Liver (tissue), 9 donors: Measurements from ENCODE around the gene OLR1. TPM values are rescaled to one million over a fixed set of nuclear protein-coding genes. Genes with fewer than 3 reads are reported as not detected.

Source experiments
- DNase-seq: peaks from one replicate; pipeline ENCODE4 v3.0.0-alpha.2; 2017; ENCODE audit warnings: low spot score
- H3K27ac ChIP-seq, 2 donors: one replicate each; pipeline ENCODE4 v1.7.0; 2013; ENCODE audit warnings: inconsistent platforms in 2 of 2, low read length in 2 of 2, control low read depth in 1 of 2, low read depth in 1 of 2, mild to moderate bottlenecking in 1 of 2
- H3K27me3 ChIP-seq, 4 donors: one replicate each; pipeline versions ENCODE4 v1.6.1 to v1.7.0; 2013; ENCODE audit warnings: low read length in 3 of 4, inconsistent platforms in 1 of 4, mild to moderate bottlenecking in 1 of 4, moderate library complexity in 1 of 4; ENCODE audit not compliant: control insufficient read depth in 4 of 4, insufficient read depth in 4 of 4
- H3K36me3 ChIP-seq, 4 donors: one replicate each; pipeline versions ENCODE4 v1.6.1 to v1.7.0; 2013; ENCODE audit warnings: low read length in 3 of 4, mild to moderate bottlenecking in 3 of 4, low read depth in 1 of 4, moderate library complexity in 1 of 4; ENCODE audit not compliant: control insufficient read depth in 4 of 4, insufficient read depth in 3 of 4
- H3K4me1 ChIP-seq, 4 donors: one replicate each; pipeline versions ENCODE4 v1.6.1 to v1.7.0; 2013; ENCODE audit warnings: low read length in 3 of 4, mild to moderate bottlenecking in 3 of 4, moderate library complexity in 1 of 4; ENCODE audit not compliant: control insufficient read depth in 4 of 4, insufficient read depth in 4 of 4
- H3K4me3 ChIP-seq, 3 donors: one replicate each; pipeline versions ENCODE4 v1.6.1 to v1.7.0; 2013; ENCODE audit warnings: low read length in 3 of 3, control low read depth in 1 of 3, low read depth in 1 of 3, mild to moderate bottlenecking in 1 of 3
- H3K9ac ChIP-seq, 2 donors: one replicate each; pipeline ENCODE4 v1.7.0; 2013; ENCODE audit warnings: low read length in 2 of 2, mild to moderate bottlenecking in 2 of 2, moderate library complexity in 2 of 2, control low read depth in 1 of 2, low read depth in 1 of 2
- H3K9me3 ChIP-seq, 4 donors: one replicate each; pipeline versions ENCODE4 v1.6.1 to v1.7.0; 2013; ENCODE audit warnings: low read length in 3 of 4; ENCODE audit not compliant: control insufficient read depth in 4 of 4
- EGR1 ChIP-seq, 2 donors: IDR thresholded peaks; 2 replicates each; pipeline ENCODE4 v1.6.1; 2016 to 2018; ENCODE audit warnings: antibody characterized with exemption in 2 of 2, low read depth in 2 of 2
- FOXA1 ChIP-seq: IDR thresholded peaks from 2 replicates; pipeline ENCODE4 v1.6.1; 2016; ENCODE audit warnings: antibody characterized with exemption
- FOXA2 ChIP-seq: IDR thresholded peaks from 2 replicates; pipeline ENCODE4 v1.6.1; 2016; ENCODE audit warnings: antibody characterized with exemption
- GABPA ChIP-seq, 2 donors: IDR thresholded peaks in 1 of 2; conservative IDR thresholded peaks in 1 of 2; 2 replicates each; pipeline ENCODE4 v1.6.1; 2016; ENCODE audit warnings: antibody characterized with exemption in 2 of 2, mild to moderate bottlenecking in 1 of 2, moderate library complexity in 1 of 2
- HNF4A ChIP-seq, 2 donors: conservative IDR thresholded peaks; 2 replicates each; pipeline ENCODE4 v1.6.1; 2016; ENCODE audit warnings: antibody characterized with exemption in 2 of 2, mild to moderate bottlenecking in 2 of 2
- HNF4G ChIP-seq: IDR thresholded peaks from 2 replicates; pipeline ENCODE4 v1.6.1; 2016; ENCODE audit warnings: antibody characterized with exemption
- JUND ChIP-seq, 2 donors: IDR thresholded peaks; 2 replicates each; pipeline ENCODE4 v1.6.1; 2016; ENCODE audit warnings: antibody characterized with exemption in 2 of 2
- NR2F2 ChIP-seq: IDR thresholded peaks from 2 replicates; pipeline ENCODE4 v1.6.1; 2016; ENCODE audit warnings: antibody characterized with exemption
- RAD21 ChIP-seq, 2 donors: IDR thresholded peaks; 2 replicates each; pipeline ENCODE4 v1.6.1; 2016; ENCODE audit warnings: antibody characterized with exemption in 2 of 2, mild to moderate bottlenecking in 2 of 2
- RXRA ChIP-seq, 2 donors: IDR thresholded peaks; 2 replicates each; pipeline ENCODE4 v1.6.1; 2017 to 2018; ENCODE audit warnings: antibody characterized with exemption in 2 of 2, mild to moderate bottlenecking in 1 of 2
- SP1 ChIP-seq: IDR thresholded peaks from 2 replicates; pipeline ENCODE4 v1.6.1; 2018; ENCODE audit warnings: antibody characterized with exemption, mild to moderate bottlenecking
- TAF1 ChIP-seq: conservative IDR thresholded peaks from 2 replicates; pipeline ENCODE4 v1.6.1; 2016; ENCODE audit warnings: antibody characterized with exemption, mild to moderate bottlenecking
- YY1 ChIP-seq: IDR thresholded peaks from 2 replicates; pipeline ENCODE4 v1.6.1; 2016; ENCODE audit warnings: antibody characterized with exemption, mild to moderate bottlenecking
- WGBS: extraction: QIAGEN DNeasy Blood & Tissue Kit; methylation state at CpG from one replicate; pipeline ENCODE4 v1.1.7; 2013; 5-methylcytosine and 5-hydroxymethylcytosine counted together
- polyA plus RNA-seq, 2 donors: library from polyadenylated mRNA; stranded (reverse) in 1 of 2; unstranded in 1 of 2; fragments of 200-250 nt in 1 of 2; fragments of >200 nt in 1 of 2; fragmentation: Nextera tagmentation in 1 of 2; extraction: Ambion mirVana in 1 of 2; gene quantifications; one replicate each; pipeline versions ENCODE4 v1.2.1 to v1.2.3, GENCODE V29; 2013 to 2015
- total RNA-seq, 2 donors: library from RNA; depleted of rRNA; stranded (reverse); fragments of >200 nt; gene quantifications; one replicate each; pipeline ENCODE4 v1.2.3, GENCODE V29; 2014
- TF ChIP-seq, protein P1 (sequence below): IDR thresholded peaks from 2 replicates; pipeline ENCODE4 v1.6.1; 2016; ENCODE audit warnings: antibody characterized with exemption
- TF ChIP-seq, protein P2 (sequence below): IDR thresholded peaks from 2 replicates; pipeline ENCODE4 v1.6.1; 2016; ENCODE audit warnings: antibody characterized with exemption, mild to moderate bottlenecking
- TF ChIP-seq, protein P3 (sequence below): IDR thresholded peaks from 2 replicates; pipeline ENCODE4 v1.6.1; 2016; ENCODE audit warnings: antibody characterized with exemption
- TF ChIP-seq, protein P4 (sequence below): fragments of 150-350 bp; IDR thresholded peaks from 2 replicates; pipeline ENCODE4 v1.5.1; 2017; ENCODE audit warnings: improper control_type of control experiment, low read depth, low read length; ENCODE audit not compliant: missing input control
- TF ChIP-seq, protein P5 (sequence below): IDR thresholded peaks from 2 replicates; pipeline ENCODE4 v1.6.1; 2016; ENCODE audit warnings: antibody characterized with exemption
- donor health status: healthy.
- donor health status: healthy.
- donor health status: healthy.
- donor health status: healthy.
- donor health status: healthy.

Gene OLR1
- total and polyA plus RNA-seq, 4 donors: 0.13 to 0.37 TPM; not detected in 2

DNA sequence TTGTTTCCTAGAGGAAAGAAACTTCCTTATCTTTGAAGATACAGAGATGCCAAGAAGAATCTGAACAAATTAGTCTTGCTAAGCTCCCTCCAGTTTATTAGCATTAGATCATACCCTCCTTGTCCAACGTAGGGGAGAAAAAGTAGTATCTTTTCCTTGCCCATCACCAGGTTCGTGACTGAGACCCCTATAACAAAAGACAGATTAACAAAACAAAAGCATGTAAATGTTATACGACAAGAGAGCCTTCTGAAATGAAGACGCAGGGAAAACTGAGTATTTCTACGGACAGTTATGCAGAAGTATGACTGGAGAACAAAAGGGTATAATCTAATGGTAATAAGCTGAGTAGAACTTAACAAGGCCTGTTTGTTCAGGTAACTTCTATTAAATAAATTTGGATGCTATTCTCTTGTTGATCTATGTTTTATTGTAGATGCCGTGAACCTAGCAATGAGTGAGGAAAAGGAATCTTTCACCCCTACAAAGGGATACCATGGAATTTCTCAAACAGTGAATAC, 39.0 kb downstream of the OLR1 start:
- DNase-seq: no peak
- Histone ChIP-seq H3K9ac (no peak overlapping the region), H3K9me3 (no peaks in the 10 kb centered on the region), H3K36me3 (no peaks in the 10 kb centered on the region), H3K4me3 (no peak overlapping the region), H3K27ac (no peak overlapping the region), H3K27me3 (peaks cover 0 to 4% (median 0%) of the 10 kb centered on the region in 4 donors), H3K4me1 (peaks cover 0 to 4% (median 0%) of the 10 kb centered on the region in 4 donors)
- no peak for TF ChIP-seq GABPA (IDR thresholded peaks at IDR 0.05 in 1 of 2, conservative IDR thresholded peaks at IDR 0.05 in 1 of 2)
- TF ChIP-seq SP1: no peak
- no peak for TF ChIP-seq FOXA2
- WGBS: 86% methylated on average over 6 of the region's 6 CpGs

DNA sequence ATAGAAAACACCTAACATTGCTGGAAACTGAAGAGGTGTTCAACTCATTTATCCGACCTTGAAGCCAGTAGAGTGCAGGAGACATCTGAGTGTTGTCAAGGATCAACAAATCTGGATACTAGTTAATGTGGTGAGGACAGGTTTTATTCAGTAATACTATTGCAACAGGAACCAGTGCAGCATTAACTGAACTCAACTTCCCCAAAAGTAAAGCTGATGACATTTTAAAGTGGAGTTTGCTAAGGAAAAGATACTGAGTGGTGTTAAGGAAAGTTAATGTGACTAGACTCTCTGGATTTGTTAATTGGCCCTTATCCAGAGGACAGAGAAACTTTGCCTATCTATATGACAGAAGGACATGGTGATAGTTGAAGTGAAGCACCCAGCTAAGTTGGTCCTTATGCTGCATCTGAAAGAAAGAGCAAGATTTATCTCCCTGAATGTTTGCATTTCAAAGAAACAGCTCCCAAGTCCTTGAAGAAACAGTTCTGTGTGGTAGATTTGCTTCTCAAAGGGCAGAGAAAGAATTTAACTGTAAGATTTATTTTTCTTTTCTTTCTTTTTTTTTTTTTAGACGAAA, 40.7 kb downstream of the OLR1 start:
- WGBS: 68% methylated on average over 2 of the region's 2 CpGs
- H3K27me3 ChIP-seq: peaks cover 0 to 4% (median 0%) of the 10 kb centered on the region in 4 donors
- DNase-seq: no peak
- no peaks in the 10 kb centered on the region for H3K9me3 ChIP-seq
- no peak overlapping the region for H3K9ac ChIP-seq
- peak overlapping the region in 1 of 2 donors; percentile 28 for H3K27ac ChIP-seq
- no peaks in the 10 kb centered on the region for H3K4me1 ChIP-seq
- no peaks in the 10 kb centered on the region for H3K36me3 ChIP-seq
- TF ChIP-seq HNF4A (conservative IDR thresholded peaks at IDR 0.05) (no peak), JUND (IDR thresholded peaks at IDR 0.05) (no peak), NR2F2 (no peak), RAD21 (IDR thresholded peaks at IDR 0.05) (no peak), TAF1 (no peak), FOXA1 (no peak), YY1 (no peak), EGR1 (IDR thresholded peaks at IDR 0.05; ENCODE audit: low read depth in 2 of 2) (no peak), HNF4G (no peak), GABPA (IDR thresholded peaks at IDR 0.05 in 1 of 2, conservative IDR thresholded peaks at IDR 0.05 in 1 of 2) (no peak), SP1 (no peak), RXRA (IDR thresholded peaks at IDR 0.05) (no peak), FOXA2 (no peak)
- TF ChIP-seq, protein P1, sequence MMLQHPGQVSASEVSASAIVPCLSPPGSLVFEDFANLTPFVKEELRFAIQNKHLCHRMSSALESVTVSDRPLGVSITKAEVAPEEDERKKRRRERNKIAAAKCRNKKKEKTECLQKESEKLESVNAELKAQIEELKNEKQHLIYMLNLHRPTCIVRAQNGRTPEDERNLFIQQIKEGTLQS: no peak
- TF ChIP-seq, protein P2, sequence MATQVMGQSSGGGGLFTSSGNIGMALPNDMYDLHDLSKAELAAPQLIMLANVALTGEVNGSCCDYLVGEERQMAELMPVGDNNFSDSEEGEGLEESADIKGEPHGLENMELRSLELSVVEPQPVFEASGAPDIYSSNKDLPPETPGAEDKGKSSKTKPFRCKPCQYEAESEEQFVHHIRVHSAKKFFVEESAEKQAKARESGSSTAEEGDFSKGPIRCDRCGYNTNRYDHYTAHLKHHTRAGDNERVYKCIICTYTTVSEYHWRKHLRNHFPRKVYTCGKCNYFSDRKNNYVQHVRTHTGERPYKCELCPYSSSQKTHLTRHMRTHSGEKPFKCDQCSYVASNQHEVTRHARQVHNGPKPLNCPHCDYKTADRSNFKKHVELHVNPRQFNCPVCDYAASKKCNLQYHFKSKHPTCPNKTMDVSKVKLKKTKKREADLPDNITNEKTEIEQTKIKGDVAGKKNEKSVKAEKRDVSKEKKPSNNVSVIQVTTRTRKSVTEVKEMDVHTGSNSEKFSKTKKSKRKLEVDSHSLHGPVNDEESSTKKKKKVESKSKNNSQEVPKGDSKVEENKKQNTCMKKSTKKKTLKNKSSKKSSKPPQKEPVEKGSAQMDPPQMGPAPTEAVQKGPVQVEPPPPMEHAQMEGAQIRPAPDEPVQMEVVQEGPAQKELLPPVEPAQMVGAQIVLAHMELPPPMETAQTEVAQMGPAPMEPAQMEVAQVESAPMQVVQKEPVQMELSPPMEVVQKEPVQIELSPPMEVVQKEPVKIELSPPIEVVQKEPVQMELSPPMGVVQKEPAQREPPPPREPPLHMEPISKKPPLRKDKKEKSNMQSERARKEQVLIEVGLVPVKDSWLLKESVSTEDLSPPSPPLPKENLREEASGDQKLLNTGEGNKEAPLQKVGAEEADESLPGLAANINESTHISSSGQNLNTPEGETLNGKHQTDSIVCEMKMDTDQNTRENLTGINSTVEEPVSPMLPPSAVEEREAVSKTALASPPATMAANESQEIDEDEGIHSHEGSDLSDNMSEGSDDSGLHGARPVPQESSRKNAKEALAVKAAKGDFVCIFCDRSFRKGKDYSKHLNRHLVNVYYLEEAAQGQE: no peak
- TF ChIP-seq, protein P3, sequence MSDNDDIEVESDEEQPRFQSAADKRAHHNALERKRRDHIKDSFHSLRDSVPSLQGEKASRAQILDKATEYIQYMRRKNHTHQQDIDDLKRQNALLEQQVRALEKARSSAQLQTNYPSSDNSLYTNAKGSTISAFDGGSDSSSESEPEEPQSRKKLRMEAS: no peak
- TF ChIP-seq, protein P4, sequence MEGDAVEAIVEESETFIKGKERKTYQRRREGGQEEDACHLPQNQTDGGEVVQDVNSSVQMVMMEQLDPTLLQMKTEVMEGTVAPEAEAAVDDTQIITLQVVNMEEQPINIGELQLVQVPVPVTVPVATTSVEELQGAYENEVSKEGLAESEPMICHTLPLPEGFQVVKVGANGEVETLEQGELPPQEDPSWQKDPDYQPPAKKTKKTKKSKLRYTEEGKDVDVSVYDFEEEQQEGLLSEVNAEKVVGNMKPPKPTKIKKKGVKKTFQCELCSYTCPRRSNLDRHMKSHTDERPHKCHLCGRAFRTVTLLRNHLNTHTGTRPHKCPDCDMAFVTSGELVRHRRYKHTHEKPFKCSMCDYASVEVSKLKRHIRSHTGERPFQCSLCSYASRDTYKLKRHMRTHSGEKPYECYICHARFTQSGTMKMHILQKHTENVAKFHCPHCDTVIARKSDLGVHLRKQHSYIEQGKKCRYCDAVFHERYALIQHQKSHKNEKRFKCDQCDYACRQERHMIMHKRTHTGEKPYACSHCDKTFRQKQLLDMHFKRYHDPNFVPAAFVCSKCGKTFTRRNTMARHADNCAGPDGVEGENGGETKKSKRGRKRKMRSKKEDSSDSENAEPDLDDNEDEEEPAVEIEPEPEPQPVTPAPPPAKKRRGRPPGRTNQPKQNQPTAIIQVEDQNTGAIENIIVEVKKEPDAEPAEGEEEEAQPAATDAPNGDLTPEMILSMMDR: no peak
- TF ChIP-seq, protein P5, sequence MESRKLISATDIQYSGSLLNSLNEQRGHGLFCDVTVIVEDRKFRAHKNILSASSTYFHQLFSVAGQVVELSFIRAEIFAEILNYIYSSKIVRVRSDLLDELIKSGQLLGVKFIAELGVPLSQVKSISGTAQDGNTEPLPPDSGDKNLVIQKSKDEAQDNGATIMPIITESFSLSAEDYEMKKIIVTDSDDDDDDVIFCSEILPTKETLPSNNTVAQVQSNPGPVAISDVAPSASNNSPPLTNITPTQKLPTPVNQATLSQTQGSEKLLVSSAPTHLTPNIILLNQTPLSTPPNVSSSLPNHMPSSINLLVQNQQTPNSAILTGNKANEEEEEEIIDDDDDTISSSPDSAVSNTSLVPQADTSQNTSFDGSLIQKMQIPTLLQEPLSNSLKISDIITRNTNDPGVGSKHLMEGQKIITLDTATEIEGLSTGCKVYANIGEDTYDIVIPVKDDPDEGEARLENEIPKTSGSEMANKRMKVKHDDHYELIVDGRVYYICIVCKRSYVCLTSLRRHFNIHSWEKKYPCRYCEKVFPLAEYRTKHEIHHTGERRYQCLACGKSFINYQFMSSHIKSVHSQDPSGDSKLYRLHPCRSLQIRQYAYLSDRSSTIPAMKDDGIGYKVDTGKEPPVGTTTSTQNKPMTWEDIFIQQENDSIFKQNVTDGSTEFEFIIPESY: no peak
- H3K4me3 ChIP-seq: no peak overlapping the region
